Heart left ventricle (tissue), 16 donors: ENCODE results near the gene TMEM132D. TPM values are rescaled to one million over a fixed set of nuclear protein-coding genes. Genes with fewer than 3 reads are reported as not detected.

Source experiments
- ATAC-seq, 4 donors: fragments of 200-7000 bp; cut with Tn5 transposase; one replicate each; pipeline ENCODE4 v1.9.1; 2020 to 2022; ENCODE audit warnings: moderate library complexity in 4 of 4, mild to moderate bottlenecking in 3 of 4, moderate number of reproducible peaks in 1 of 4
- DNase-seq, 5 donors: peaks; one replicate each; pipeline ENCODE4 v3.0.0-alpha.2; 2020
- H3K27ac ChIP-seq, 12 donors: fragments of 200-600 bp; sonication (generic) in 4 of 12; one replicate each; pipeline versions ENCODE4 v1.5.0 to v1.8.0; 2016 to 2022; ENCODE audit warnings: mild to moderate bottlenecking in 2 of 12
- H3K27me3 ChIP-seq, 9 donors: fragments of 200-600 bp; sonication (generic) in 2 of 9; one replicate each; pipeline versions ENCODE4 v1.5.1 to v1.8.0; 2016 to 2022; ENCODE audit warnings: mild to moderate bottlenecking in 3 of 9
- H3K36me3 ChIP-seq, 9 donors: fragments of 200-600 bp; sonication (generic) in 2 of 9; one replicate each; pipeline versions ENCODE4 v1.5.0 to v1.8.0; 2018 to 2022; ENCODE audit warnings: mild to moderate bottlenecking in 2 of 9
- H3K4me1 ChIP-seq, 12 donors: fragments of 200-600 bp; sonication (generic) in 4 of 12; one replicate each; pipeline versions ENCODE4 v1.5.0 to v1.8.0; 2016 to 2022; ENCODE audit warnings: mild to moderate bottlenecking in 3 of 12
- H3K4me3 ChIP-seq, 12 donors: fragments of 200-600 bp; sonication (generic) in 4 of 12; one replicate each; pipeline versions ENCODE4 v1.5.0 to v1.8.0; 2017 to 2022; ENCODE audit warnings: mild to moderate bottlenecking in 9 of 12, moderate library complexity in 4 of 12
- H3K9me3 ChIP-seq, 12 donors: fragments of 200-600 bp; sonication (generic) in 4 of 12; one replicate each; pipeline versions ENCODE4 v1.5.0 to v1.8.0; 2016 to 2022; ENCODE audit warnings: mild to moderate bottlenecking in 1 of 12
- CTCF ChIP-seq, 12 donors: fragments of 200-600 bp; sonication (generic) in 4 of 12; IDR thresholded peaks; one replicate each; pipeline versions ENCODE4 v1.5.0 to v1.8.0; 2018 to 2022; ENCODE audit warnings: antibody characterized with exemption in 12 of 12, mild to moderate bottlenecking in 5 of 12
- POLR2A ChIP-seq, 2 donors: fragments of 450-650 bp; IDR thresholded peaks; one replicate each; pipeline ENCODE4 v1.6.1; 2017; ENCODE audit warnings: antibody characterized with exemption in 2 of 2, mild to moderate bottlenecking in 2 of 2, moderate library complexity in 2 of 2
- WGBS, 4 donors: extraction: QIAGEN DNeasy Blood & Tissue Kit in 2 of 4; methylation state at CpG; one replicate each; pipeline versions ENCODE4 v1.1.5 to v1.1.7; 2013 to 2018; 5-methylcytosine and 5-hydroxymethylcytosine counted together
- intact Hi-C, 10 donors: fragments of 100-400 bp; cut with DNase I; formaldehyde crosslinking; loops; one replicate each; pipeline versions ENCODE4 v1.11.1 to v1.14.2; 2022
- polyA plus RNA-seq, 2 donors: library from polyadenylated mRNA; stranded (reverse); fragments of 200-250 nt; gene quantifications; one replicate each; pipeline ENCODE4 v1.2.3, GENCODE V29; 2013
- total RNA-seq, 9 donors: library from RNA; depleted of rRNA in 2 of 9; stranded (reverse); fragments of >200 nt in 2 of 9; fragmentation: NEBNext Ultra II Directional in 3 of 9; extraction: Animal tissue kit (Norgen Biotek cat#: 25700) in 3 of 9; gene quantifications; one replicate each; pipeline versions ENCODE4 v1.1.0 to v1.2.4, GENCODE V29; 2016 to 2023
- donor health status: ischemic (EF 13 %, LVEDD 7.1; RV severe dilation, severe dysfunction).
- donor health status: healthy with polysubstance abuse.
- donor health status: DM: no; HTN: yes; CAD: no.
- donor health status: DM: no; HTN: no; CAD: no.
- donor health status: ischemic (EF 25% LVEDD 6.9; RV normal size, moderate dysfunction).
- donor health status: ischemic (EF 25% LVEDD 5.7; RV mildly dilated, moderate dysfunction).
- donor health status: healthy.
- donor health status: DM: yes; HTN: yes; CAD: no.
- donor health status: ischemic (EF 35%, LVEDD 5.7; RV mildly dilated, moderate dysfunction).
- donor health status: nonischemic (EF 11% LVEDD 7.7; RV severe dilation, severe dysfunction).
- donor health status: DM: yes; HTN: yes; CAD: no.
- donor health status: PGD.
- donor health status: ischemic (EF 29% LVEDD 5.4; RV normal size, mild dysfunction).
- donor health status: nonischemic (EF 23%, LVEDD 6.1; RV moderate dilation, normal function).

The TMEM132D gene
- total and polyA plus RNA-seq, 11 donors: not detected

GRCh38 chr12:129226851-129227250, 677.0 kb downstream of the TMEM132D start:
- Histone ChIP-seq H3K4me3 (no peak overlapping the region), H3K36me3 (no peaks in the 10 kb centered on the region), H3K27ac (no peak overlapping the region), H3K9me3 (no peaks in the 10 kb centered on the region), H3K27me3 (no peaks in the 10 kb centered on the region), H3K4me1 (no peaks in the 10 kb centered on the region)
- no peak for DNase-seq
- intact Hi-C loops: no loop called here
- ATAC-seq: no peak
- 63 to 65% (median 64%) methylated on average over 6 of the region's 6 CpGs for WGBS, 4 donors
- TF ChIP-seq POLR2A (IDR thresholded peaks at IDR 0.05) (no peak), CTCF (IDR thresholded peaks at IDR 0.05) (no peak)

- no peak for DNase-seq
- ATAC-seq: no peak
- intact Hi-C loops: no loop called here
- Histone ChIP-seq H3K4me1 (no peaks in the 10 kb centered on the region), H3K36me3 (no peaks in the 10 kb centered on the region), H3K4me3 (no peak overlapping the region), H3K9me3 (no peaks in the 10 kb centered on the region), H3K27ac (no peak overlapping the region), H3K27me3 (no peaks in the 10 kb centered on the region)
- no peak for TF ChIP-seq CTCF (IDR thresholded peaks at IDR 0.05)
- no peak for TF ChIP-seq POLR2A (IDR thresholded peaks at IDR 0.05)
- 59 to 65% (median 63%) methylated on average over 7 of the region's 7 CpGs for WGBS, 4 donors
Observed at GRCh38 chr12:129226005-129226404, 677.8 kb downstream of the TMEM132D start.

- H3K4me3 ChIP-seq: no peak overlapping the region
- intact Hi-C loops: no loop called here
- H3K4me1 ChIP-seq: no peaks in the 10 kb centered on the region
- H3K27ac ChIP-seq: no peak overlapping the region
- no peaks in the 10 kb centered on the region for H3K27me3 ChIP-seq
- DNase-seq: no peak
- H3K36me3 ChIP-seq: no peaks in the 10 kb centered on the region
- no peak for ATAC-seq
- peaks cover 0 to 24% (median 4%) of the 10 kb centered on the region in 12 donors for H3K9me3 ChIP-seq
- TF ChIP-seq POLR2A (IDR thresholded peaks at IDR 0.05) (no peak), CTCF (IDR thresholded peaks at IDR 0.05) (no peak)
- 81 to 85% (median 84%) methylated on average over 5 of the region's 5 CpGs for WGBS, 4 donors
Observed at GRCh38 chr12:129215556-129215955, 688.3 kb downstream of the TMEM132D start.

GRCh38 chr12:129213551-129213950, 690.3 kb downstream of the TMEM132D start:
- Histone ChIP-seq H3K27me3 (no peaks in the 10 kb centered on the region), H3K9me3 (peaks cover 0 to 13% (median 2%) of the 10 kb centered on the region in 12 donors), H3K36me3 (no peaks in the 10 kb centered on the region), H3K4me3 (no peak overlapping the region), H3K4me1 (no peaks in the 10 kb centered on the region), H3K27ac (no peak overlapping the region)
- intact Hi-C loops: no loop called here
- TF ChIP-seq POLR2A (IDR thresholded peaks at IDR 0.05): no peak
- TF ChIP-seq CTCF (IDR thresholded peaks at IDR 0.05): no peak
- no peak for ATAC-seq
- 65 to 75% (median 72%) methylated on average over 4 of the region's 4 CpGs for WGBS, 4 donors
- no peak for DNase-seq
